ENCODE results near the gene ARMC10. TPM values are rescaled to one million over a fixed set of nuclear protein-coding genes. Genes with fewer than 3 reads are reported as not detected.

ARMC10 gene
- 37.8 and 41.5 TPM in 2 replicates for total RNA-seq

DNA sequence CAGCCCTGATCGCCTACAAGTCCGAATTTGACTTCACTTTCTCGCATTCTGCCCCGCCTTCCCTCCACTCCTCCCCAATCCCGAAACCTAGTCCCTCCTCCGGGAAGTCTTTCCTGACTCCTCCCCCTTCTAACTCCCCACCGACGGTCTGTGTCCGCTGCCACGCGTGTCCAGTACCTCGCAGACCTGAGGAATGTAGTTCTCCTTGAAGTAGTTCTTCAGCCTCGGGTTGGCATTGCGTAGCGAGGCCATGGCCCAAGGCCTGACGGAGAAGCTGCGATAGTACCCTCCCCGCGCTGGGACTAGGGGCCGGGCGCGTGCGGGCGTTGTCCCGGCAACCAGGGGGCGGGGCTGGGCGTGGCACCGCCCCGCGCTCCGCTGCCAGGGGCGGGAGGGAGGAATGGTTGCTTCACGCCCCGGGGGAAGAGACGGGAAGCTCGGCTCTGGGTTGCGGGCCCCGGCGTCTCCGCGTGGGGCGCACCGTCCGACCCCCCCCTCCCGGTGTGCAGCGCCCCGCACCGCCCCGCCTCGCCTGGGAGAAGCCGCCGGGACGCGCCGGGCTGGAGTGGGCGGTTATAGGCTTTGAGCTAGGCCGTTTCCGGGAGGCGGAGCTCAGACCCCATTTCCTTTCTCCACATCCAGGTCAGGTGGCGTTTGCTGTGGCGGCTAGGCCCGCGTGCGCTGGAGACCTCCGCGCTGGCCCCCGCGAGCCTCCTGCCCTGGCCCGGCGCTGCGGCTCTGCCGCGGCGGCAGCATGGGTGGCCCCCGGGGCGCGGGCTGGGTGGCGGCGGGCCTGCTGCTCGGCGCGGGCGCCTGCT is at the start of gene ARMC10, which contains the start of gene FBXL13:
TSS of gene ARMC10 (plus strand) at position 622 of the 818 bp plus-strand sequence. CDS start at position 755, 133 bp downstream.
TSS of gene FBXL13 (minus strand) at position 278 of the 818 bp plus-strand sequence.

Other genes starting within 250 kb of the ARMC10 start
- 23.5 and 71.7 TPM in 2 replicates for gene LRRC17, start 162.1 kb upstream of the ARMC10 start, total RNA-seq
- 0.49 and 1.1 TPM in 2 replicates for gene FBXL13, start 344 bp upstream of the ARMC10 start, total RNA-seq
- 1.5 and 2.9 TPM in 2 replicates for gene NAPEPLD, start 74.0 kb downstream of the ARMC10 start, total RNA-seq
- gene PMPCB, start 222.3 kb downstream of the ARMC10 start, total RNA-seq = 32.1 and 44.2 TPM in 2 replicates

All from mesangial cell (primary cell).